Adipocyte (in vitro differentiated cells): Measurements from ENCODE around the gene PDE4D.

ENCODE experiments used
- DNase-seq: peaks from one replicate; pipeline ENCODE4 v3.0.0-alpha.2; 2015; ENCODE audit warnings: low read depth
- H3K27me3 ChIP-seq: replicated peaks from 2 replicates; pipeline ENCODE4 v1.7.0; 2013; ENCODE audit warnings: mild to moderate bottlenecking, low read length, moderate library complexity; ENCODE audit not compliant: control insufficient read depth, insufficient read depth
- H3K36me3 ChIP-seq: 2 replicates; pipeline ENCODE4 v1.7.0; 2013; ENCODE audit warnings: low read length, mild to moderate bottlenecking, moderate library complexity; ENCODE audit not compliant: control insufficient read depth, insufficient read depth, severe bottlenecking
- H3K4me1 ChIP-seq: 2 replicates; pipeline ENCODE4 v1.7.0; 2013; ENCODE audit warnings: mild to moderate bottlenecking, low read length, moderate library complexity; ENCODE audit not compliant: control insufficient read depth, insufficient read depth
- H3K4me3 ChIP-seq: 2 replicates; pipeline ENCODE4 v1.7.0; 2013; ENCODE audit warnings: mild to moderate bottlenecking, low read length, moderate library complexity
- H3K9ac ChIP-seq: 2 replicates; pipeline ENCODE4 v1.7.0; 2013; ENCODE audit warnings: mild to moderate bottlenecking, low read length, moderate library complexity
- H3K9me3 ChIP-seq: 2 replicates; pipeline ENCODE4 v1.7.0; 2013; ENCODE audit warnings: mild to moderate bottlenecking, low read length, moderate library complexity; ENCODE audit not compliant: control insufficient read depth

PDE4D gene

DNA sequence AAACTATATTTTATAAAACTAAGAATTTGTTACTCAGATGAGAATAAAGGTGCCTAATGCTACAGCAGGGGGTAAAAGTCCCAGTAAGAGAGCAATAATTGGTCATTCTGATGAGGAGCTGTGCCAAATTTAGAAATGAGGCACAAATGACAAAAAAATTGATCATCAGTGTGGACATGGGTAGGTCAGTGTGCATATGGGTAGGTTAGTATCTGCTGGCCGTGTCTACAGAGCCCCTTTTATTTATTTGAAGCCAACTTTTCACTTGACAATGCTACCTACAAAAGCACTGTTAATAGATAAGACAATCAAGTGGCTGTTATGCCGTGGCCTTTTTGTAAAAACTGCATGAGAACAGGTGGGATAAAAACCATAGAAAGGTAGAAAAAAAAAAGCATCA is 856.1 kb downstream of the PDE4D start:
- peak overlapping the region; percentile 92 for H3K4me3 ChIP-seq
- no peaks in the 10 kb centered on the region for H3K27me3 ChIP-seq

DNA sequence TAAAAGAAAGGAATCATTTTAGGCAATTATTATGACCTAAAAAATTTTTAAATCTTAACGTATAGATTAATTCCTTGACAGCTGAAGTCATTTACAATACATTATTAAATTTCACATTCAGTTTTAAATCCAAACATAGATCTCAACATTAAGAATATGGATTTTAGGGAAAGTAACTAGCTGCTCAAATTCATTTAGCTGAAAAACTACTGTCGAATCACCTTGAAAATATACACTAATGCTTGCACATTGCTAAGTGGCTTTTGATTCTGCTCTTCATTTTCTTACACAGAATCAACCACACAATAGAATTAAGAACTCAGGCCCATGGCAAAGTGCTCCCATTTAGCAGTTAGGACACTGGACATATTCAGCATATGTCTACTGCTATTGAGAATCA is 856.5 kb downstream of the PDE4D start:
- H3K4me3 ChIP-seq: peak overlapping the region; percentile 92
- H3K36me3 ChIP-seq: no peaks in the 10 kb centered on the region
- H3K9ac ChIP-seq: no peak overlapping the region
- no peaks in the 10 kb centered on the region for H3K9me3 ChIP-seq
- H3K4me1 ChIP-seq: peaks cover 52% of the 10 kb centered on the region
- no peak for DNase-seq
- H3K27me3 ChIP-seq: no peaks in the 10 kb centered on the region

More for the DNA sequence above, 856.1 kb downstream of the PDE4D start:
- Histone ChIP-seq H3K4me1 (peaks cover 55% of the 10 kb centered on the region), H3K9ac (no peak overlapping the region), H3K9me3 (no peaks in the 10 kb centered on the region), H3K36me3 (no peaks in the 10 kb centered on the region)
- DNase-seq: no peak

DNA sequence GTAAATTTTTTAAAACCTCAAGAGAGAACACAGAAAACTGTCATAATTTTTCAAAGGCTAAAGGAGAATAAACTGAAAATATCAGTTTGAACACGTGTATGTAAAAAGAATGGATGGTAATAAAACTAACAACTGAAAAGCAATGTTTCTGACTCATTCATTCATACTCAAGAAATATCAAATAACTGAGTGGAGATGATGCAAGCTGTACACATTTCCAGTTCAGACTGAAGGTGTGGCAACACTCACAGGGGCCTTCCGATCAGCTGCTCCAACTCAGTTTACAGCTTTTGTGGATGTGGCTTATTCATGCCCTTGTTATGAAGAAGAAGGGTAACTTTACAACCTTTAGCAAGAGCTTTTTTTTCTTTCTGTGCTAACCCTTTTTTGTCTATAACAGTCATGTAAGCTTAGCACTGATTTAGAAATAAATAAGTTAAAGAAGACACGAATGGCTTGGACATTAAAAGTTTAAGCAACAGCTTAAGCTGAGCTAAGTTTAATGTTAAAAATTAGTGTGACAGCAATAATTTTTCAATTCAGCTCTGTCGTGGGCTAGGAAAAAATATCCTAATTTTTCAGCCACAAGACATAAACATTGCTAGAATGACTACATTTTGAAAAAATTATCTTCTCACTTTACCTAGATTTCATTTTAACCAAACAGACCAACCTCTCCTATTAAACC is 857.1 kb downstream of the PDE4D start:
- peak overlapping the region; percentile 58 for H3K4me3 ChIP-seq
- H3K27me3 ChIP-seq: no peaks in the 10 kb centered on the region
- DNase-seq: peak; percentile 96
- H3K9me3 ChIP-seq: no peaks in the 10 kb centered on the region
- H3K9ac ChIP-seq: peak overlapping the region; percentile 15
- peaks cover 52% of the 10 kb centered on the region for H3K4me1 ChIP-seq
- H3K36me3 ChIP-seq: no peaks in the 10 kb centered on the region

DNA sequence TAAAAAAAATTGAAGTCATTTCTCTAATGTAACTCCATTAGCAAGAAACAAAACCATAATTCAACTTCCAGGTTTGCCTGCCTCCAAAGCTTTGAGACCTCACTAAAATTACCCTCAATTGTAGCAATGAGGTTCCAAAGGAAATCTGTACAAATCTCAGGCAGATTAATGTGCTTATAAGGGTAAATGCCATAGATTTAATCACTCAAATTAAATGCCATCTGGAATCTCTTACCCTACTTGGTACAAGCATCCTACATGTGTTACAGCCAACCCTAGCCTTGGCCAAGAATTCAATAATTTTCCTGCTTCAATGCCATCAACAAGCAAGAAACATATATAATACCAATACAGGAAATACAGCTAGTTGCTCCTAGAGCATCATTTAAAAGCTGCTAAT is 857.8 kb downstream of the PDE4D start:
- H3K9ac ChIP-seq: peak overlapping the region; percentile 15
- peaks cover 52% of the 10 kb centered on the region for H3K4me1 ChIP-seq
- H3K4me3 ChIP-seq: peak overlapping the region; percentile 58
- no peak for DNase-seq
- no peaks in the 10 kb centered on the region for H3K9me3 ChIP-seq
- H3K36me3 ChIP-seq: no peaks in the 10 kb centered on the region
- H3K27me3 ChIP-seq: no peaks in the 10 kb centered on the region

DNA sequence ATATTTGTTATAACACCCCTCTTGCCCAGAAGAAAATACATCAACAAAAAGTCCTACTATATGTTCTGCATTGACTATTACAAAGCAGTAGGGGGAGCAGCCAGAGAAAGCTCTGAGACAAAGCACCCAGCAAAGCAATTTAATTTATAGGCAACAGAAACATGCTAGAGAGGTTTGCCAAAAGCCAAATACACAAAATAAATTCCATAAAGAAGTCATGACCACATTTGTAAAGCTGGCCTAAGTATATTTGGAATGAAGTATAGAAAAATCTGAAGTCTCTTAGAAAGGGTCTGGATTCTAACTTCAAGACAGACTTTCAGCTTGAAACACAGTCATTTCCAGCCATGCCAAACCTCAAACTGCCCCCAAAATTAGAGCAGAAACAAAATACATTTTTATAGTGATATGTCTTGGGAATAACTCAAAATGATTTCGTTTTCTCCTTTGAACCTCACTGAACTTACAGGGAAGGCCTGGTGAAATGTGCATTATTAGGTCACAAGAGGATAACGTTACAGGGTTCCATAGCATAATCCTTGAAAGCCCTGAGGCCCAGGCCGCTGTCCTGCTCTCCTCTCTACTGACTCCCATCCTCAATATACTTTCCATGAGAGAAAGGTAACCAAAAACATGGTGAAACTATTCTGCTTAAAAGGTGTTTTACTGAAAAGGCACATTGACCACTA is 858.9 kb downstream of the PDE4D start:
- Histone ChIP-seq H3K27me3 (no peaks in the 10 kb centered on the region), H3K4me3 (no peak overlapping the region), H3K9me3 (no peaks in the 10 kb centered on the region), H3K36me3 (no peaks in the 10 kb centered on the region), H3K4me1 (peaks cover 42% of the 10 kb centered on the region), H3K9ac (peak overlapping the region; percentile 29)
- peak; percentile 74 for DNase-seq

DNA sequence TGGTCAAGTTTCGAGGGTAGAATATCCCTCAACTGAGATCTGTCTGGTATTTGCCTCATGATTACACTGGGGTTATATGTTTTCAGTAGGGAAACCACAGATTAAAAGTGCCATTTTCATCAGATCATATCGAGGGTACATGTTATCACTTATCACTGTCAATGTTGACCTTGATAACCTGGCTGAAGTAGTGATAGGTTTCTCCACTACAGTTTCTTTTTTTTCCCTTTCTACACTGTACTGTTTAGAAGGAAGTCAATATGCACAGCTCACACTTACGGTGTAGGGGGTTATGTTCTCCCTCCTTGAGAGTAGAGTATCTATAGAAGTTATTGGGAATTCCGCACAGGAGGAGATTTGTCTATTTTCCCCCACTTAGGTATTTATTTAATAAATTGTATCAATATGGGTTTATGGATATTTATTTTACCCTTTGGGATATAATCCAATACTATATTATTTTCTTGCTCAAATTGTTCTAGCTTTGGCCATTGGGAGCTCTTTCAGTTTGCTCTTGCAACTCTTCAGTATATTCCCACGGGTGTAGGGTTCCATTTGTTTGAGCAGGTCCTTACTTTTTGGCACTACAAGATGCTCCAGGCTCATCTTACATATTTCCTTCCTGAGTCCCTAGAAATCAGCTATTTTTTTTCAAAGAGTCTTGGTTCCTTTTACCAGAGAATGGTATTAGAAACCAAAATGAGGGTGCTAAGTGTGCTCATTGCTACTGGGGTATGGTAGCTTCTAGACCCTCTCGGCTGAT is 866.2 kb downstream of the PDE4D start:
- Histone ChIP-seq H3K4me1 (no peaks in the 10 kb centered on the region), H3K9me3 (peaks cover 6% of the 10 kb centered on the region), H3K36me3 (no peaks in the 10 kb centered on the region), H3K27me3 (no peaks in the 10 kb centered on the region), H3K4me3 (no peak overlapping the region), H3K9ac (no peak overlapping the region)
- DNase-seq: no peak

DNA sequence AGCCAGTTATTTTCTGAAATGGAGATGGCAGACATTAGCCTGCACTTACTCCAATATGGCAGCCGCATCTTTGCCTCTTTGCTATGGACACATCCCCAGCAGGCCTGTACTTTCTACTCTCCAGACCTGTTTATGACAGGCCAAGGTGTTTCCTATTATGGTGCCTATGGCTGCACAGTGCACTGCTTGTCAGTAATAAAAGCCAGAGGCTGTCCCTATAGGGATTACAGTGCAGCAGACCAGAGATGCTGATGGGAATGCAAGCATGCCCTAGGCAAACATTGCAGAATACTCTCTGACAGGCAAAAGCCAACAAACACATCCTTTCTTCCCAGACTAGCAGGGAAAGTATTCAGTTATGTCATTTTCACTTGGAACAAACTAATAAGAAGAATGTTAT is 867.8 kb downstream of the PDE4D start:
- H3K9ac ChIP-seq: no peak overlapping the region
- no peaks in the 10 kb centered on the region for H3K4me1 ChIP-seq
- no peaks in the 10 kb centered on the region for H3K27me3 ChIP-seq
- no peaks in the 10 kb centered on the region for H3K36me3 ChIP-seq
- peaks cover 6% of the 10 kb centered on the region for H3K9me3 ChIP-seq
- no peak overlapping the region for H3K4me3 ChIP-seq
- DNase-seq: peak; percentile 53

DNA sequence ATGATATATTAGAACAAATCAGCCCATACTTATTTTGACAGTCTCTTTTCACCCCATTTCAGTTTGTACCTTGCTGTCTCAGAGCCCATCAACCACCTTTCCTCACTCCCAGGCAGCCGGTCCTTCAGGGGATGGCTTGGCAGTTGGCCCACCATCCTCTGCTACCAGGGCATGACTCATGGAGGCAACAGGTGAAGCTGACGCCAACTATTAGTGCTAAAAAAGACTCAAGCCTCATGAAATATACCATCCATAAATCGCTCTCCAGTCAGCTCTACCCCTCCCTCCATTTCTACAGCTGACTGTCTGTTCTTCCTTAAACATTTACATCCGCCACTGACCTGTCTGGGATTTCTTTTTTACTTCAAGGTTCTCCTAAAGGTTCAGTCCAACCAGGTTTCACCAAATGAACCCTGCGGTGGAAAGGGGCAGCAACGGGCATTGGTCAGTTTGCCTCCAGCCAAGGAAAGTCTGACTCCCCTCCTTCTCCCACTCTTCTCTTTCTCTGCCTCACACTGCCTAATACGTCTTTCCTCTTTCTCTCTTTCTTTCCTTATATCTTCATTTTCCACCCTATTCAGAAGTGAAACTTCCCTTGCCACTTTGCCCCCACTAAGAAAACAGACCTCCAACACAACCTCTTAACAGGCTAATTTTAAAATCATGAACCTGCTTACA is 871.5 kb downstream of the PDE4D start:
- H3K9ac ChIP-seq: no peak overlapping the region

DNA sequence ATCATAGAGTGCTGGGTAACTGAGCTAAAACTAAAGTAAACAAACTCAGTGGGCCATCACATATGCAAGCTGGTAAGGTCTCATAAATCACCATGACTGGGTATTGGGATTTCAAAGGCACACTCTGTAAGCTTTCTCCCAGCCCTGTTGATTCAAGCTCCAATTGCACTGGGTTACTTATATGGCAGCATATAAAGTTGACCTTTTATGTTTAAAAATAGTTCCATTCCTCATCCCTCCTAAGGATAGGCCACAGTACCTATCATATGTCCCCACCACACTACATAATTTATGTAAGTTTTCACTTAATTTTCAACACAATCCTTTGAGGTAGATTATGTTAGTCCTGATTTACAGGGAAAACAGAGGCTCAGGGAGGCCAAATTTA is 872.2 kb downstream of the PDE4D start:
- no peaks in the 10 kb centered on the region for H3K27me3 ChIP-seq
- no peaks in the 10 kb centered on the region for H3K36me3 ChIP-seq
- no peak overlapping the region for H3K4me3 ChIP-seq
- H3K9me3 ChIP-seq: no peaks in the 10 kb centered on the region
- no peak overlapping the region for H3K9ac ChIP-seq
- DNase-seq: no peak
- peaks cover 7% of the 10 kb centered on the region for H3K4me1 ChIP-seq

More for the DNA sequence above, 871.5 kb downstream of the PDE4D start:
- no peaks in the 10 kb centered on the region for H3K36me3 ChIP-seq
- H3K9me3 ChIP-seq: no peaks in the 10 kb centered on the region
- peaks cover 7% of the 10 kb centered on the region for H3K4me1 ChIP-seq
- H3K27me3 ChIP-seq: no peaks in the 10 kb centered on the region
- no peak overlapping the region for H3K4me3 ChIP-seq
- no peak for DNase-seq

DNA sequence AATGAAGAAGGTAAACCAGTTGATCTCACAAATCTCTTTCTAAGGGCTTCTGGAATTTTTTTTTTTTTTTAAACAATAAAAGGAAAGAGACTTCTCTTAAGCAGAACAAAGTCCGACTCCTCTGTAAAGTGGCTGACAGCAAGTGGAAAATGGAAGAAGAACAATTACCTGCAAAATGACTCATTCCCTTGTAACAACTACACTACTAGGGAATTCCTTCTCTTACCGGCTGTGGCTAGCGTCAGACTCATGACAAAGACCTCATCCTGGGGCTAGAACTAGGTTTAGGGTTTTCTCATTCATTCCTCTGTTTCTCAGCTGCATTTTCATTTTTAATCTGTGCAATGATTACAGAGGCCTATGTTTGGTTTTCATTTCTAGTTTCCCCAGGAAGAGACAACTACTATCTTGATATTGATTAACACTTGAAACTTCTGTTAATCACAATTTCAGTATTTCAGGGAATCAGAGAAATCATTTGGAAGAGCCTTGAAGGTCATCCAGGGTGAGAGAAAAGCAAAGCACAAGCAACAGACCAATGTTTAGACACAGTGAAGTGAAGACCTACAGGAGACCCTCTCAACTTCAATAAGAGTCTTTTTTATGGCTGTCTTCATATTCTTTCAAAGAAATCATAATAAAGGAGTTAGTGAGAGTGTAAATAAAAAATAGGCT is 872.8 kb downstream of the PDE4D start:
- H3K27me3 ChIP-seq: no peaks in the 10 kb centered on the region
- no peak overlapping the region for H3K9ac ChIP-seq
- DNase-seq: no peak

More for the DNA sequence above, 872.8 kb downstream of the PDE4D start:
- no peaks in the 10 kb centered on the region for H3K9me3 ChIP-seq
- H3K4me3 ChIP-seq: no peak overlapping the region
- H3K36me3 ChIP-seq: no peaks in the 10 kb centered on the region
- H3K4me1 ChIP-seq: peaks cover 7% of the 10 kb centered on the region
